ENCODE data around the gene HOXB3.

- no peak for TF ChIP-seq CTCF (IDR thresholded peaks at IDR 0.05; ENCODE audit: borderline replicate concordance, extremely low read depth, low read length, poor library complexity, severe bottlenecking)
- TF ChIP-seq EZH2 (IDR thresholded peaks at IDR 0.05; ENCODE audit: borderline replicate concordance, low read depth, low read length, severe bottlenecking): no peak
Observed at GRCh38 chr17:48542114-48542656, 47.9 kb downstream of the HOXB3 start.

All from DND-41 (cell line).